HCT116 (cell line): ENCODE measurements around the gene TUBA3D. TPM values are rescaled to one million over a fixed set of nuclear protein-coding genes. Genes with fewer than 3 reads are reported as not detected.
"Not testable (repeated sequence)": the region's sequence is repeated elsewhere in the genome, so short reads cannot be mapped to it uniquely, and the experiment has no call there.

ENCODE experiments used
- ATAC-seq: fragments of 200-7000 bp; cut with Tn5 transposase; 2 replicates; pipeline ENCODE4 v1.9.1; 2020; ENCODE audit warnings: mild to moderate bottlenecking, moderate library complexity
- BruUV-seq: library from RNA; stranded (reverse); fragments of 400-500 nt; replicated peaks from 2 replicates; lab custom pipeline; 2021; lab: Mats Ljungman, UMichigan
- CTCF ChIA-PET: fragments of 300-600 bp; sonication (Branson Sonifier 250); formaldehyde crosslinking; loops from one replicate; lab custom pipeline; 2021; ENCODE audit warnings: antibody characterized with exemption; lab: Charles Lee
- POLR2A ChIA-PET: fragments of 300-600, 350-600 bp; sonication (Branson Sonifier 250); formaldehyde crosslinking; loops from one replicate; lab custom pipeline; 2021; ENCODE audit warnings: antibody characterized with exemption; lab: Charles Lee
- RAD21 ChIA-PET, 2 experiments: fragments of 300-600 bp; sonication (Branson Sonifier 250); formaldehyde crosslinking; loops; one replicate each; lab custom pipeline; 2023; ENCODE audit warnings: low total read pairs in 2 of 2; ENCODE audit not compliant: uncharacterized antibody in 2 of 2, unreplicated experiment in 2 of 2, low non-redundant PET in 1 of 2; lab: Charles Lee
- DNase-seq: peaks from one replicate; pipeline ENCODE4 v3.0.0-alpha.2; 2010; ENCODE audit warnings: low read depth, low spot score
- H2AFZ ChIP-seq: fragments of 200-600 bp; shearing (Covaris generic), sonication (generic); 2 replicates; pipeline ENCODE4 v1.6.1; 2017; ENCODE audit warnings: low read depth, mixed run types, mixed read lengths, antibody characterized with exemption, low read length; ENCODE audit not compliant: poor library complexity, severe bottlenecking
- H3K27ac ChIP-seq: 2 replicates; pipeline ENCODE4 v1.5.1; 2012; ENCODE audit warnings: low read depth, low read length
- H3K27me3 ChIP-seq: fragments of 200-600 bp; sonication (generic); 2 replicates; pipeline ENCODE4 v1.6.1; 2016; ENCODE audit warnings: mixed run types, low read length, mixed read lengths; ENCODE audit not compliant: insufficient read depth
- H3K36me3 ChIP-seq, 2 experiments: fragments of 200-500 bp in 1 of 2; fragments of 200-600 bp in 1 of 2; sonication (Bioruptor generic) in 1 of 2; sonication (generic) in 1 of 2; 2 replicates each; pipeline versions ENCODE4 v1.5.1 to v1.6.1; 2014 to 2016; ENCODE audit warnings: low read length in 2 of 2, inconsistent platforms in 1 of 2, mixed read lengths in 1 of 2, mixed run types in 1 of 2; ENCODE audit not compliant: insufficient read depth in 2 of 2, control insufficient read depth in 1 of 2
- H3K4me1 ChIP-seq, 2 experiments: fragments of 200-600 bp in 1 of 2; sonication (generic) in 1 of 2; 2 replicates each; pipeline versions ENCODE4 v1.5.1 to v1.6.1; 2012 to 2017; ENCODE audit warnings: low read length in 2 of 2, inconsistent platforms in 1 of 2, mild to moderate bottlenecking in 1 of 2, mixed read lengths in 1 of 2, mixed run types in 1 of 2, moderate library complexity in 1 of 2; ENCODE audit not compliant: insufficient read depth in 2 of 2, control insufficient read depth in 1 of 2
- H3K4me2 ChIP-seq: fragments of 200-600 bp; sonication (generic); 2 replicates; pipeline ENCODE4 v1.6.1; 2017; ENCODE audit warnings: mixed run types, low read length, mixed read lengths
- H3K4me3 ChIP-seq, 2 experiments: fragments of 200-600 bp in 1 of 2; sonication (generic) in 1 of 2; replicated peaks in 1 of 2; 2 replicates each; pipeline ENCODE4 v1.5.1; 2011 to 2016; ENCODE audit warnings: low read length in 2 of 2, control low read depth in 1 of 2, low read depth in 1 of 2, mild to moderate bottlenecking in 1 of 2, mixed read lengths in 1 of 2, mixed run types in 1 of 2
- H3K79me2 ChIP-seq: fragments of 200-600 bp; sonication (generic); 2 replicates; pipeline ENCODE4 v1.6.1; 2017; ENCODE audit warnings: mild to moderate bottlenecking, mixed run types, low read length, moderate library complexity, mixed read lengths; ENCODE audit not compliant: insufficient read depth
- H3K9ac ChIP-seq: fragments of 200-600 bp; sonication (generic); 2 replicates; pipeline ENCODE4 v1.6.1; 2016; ENCODE audit warnings: low read length, mixed read lengths
- H3K9me2 ChIP-seq: fragments of 200-600 bp; sonication (generic), shearing (Covaris generic); 2 replicates; pipeline ENCODE4 v1.6.1; 2017; ENCODE audit warnings: mixed run types, mild to moderate bottlenecking, moderate library complexity; ENCODE audit not compliant: insufficient read depth
- H3K9me3 ChIP-seq, 2 experiments: fragments of 200-500 bp in 1 of 2; fragments of 200-600 bp in 1 of 2; sonication (Bioruptor generic) in 1 of 2; sonication (generic) in 1 of 2; 2 replicates each; pipeline ENCODE4 v1.6.1; 2014 to 2017; ENCODE audit warnings: low read length in 2 of 2, mixed read lengths in 2 of 2, inconsistent platforms in 1 of 2, low read depth in 1 of 2, mild to moderate bottlenecking in 1 of 2, mixed run types in 1 of 2, moderate library complexity in 1 of 2; ENCODE audit not compliant: control insufficient read depth in 1 of 2, insufficient read depth in 1 of 2
- H4K20me1 ChIP-seq: fragments of 200-600 bp; sonication (generic), shearing (Covaris generic); 2 replicates; pipeline ENCODE4 v1.6.1; 2017; ENCODE audit warnings: mixed run types, mild to moderate bottlenecking, moderate library complexity; ENCODE audit not compliant: insufficient read depth
- CBX3 ChIP-seq: IDR thresholded peaks from 2 replicates; pipeline ENCODE4 v1.6.1; 2012; ENCODE audit warnings: low read depth
- CTCF ChIP-seq, 3 experiments: fragments of 200-600 bp in 1 of 3; sonication (generic) in 1 of 3; IDR thresholded peaks in 2 of 3; conservative IDR thresholded peaks in 1 of 3; 2 replicates each; pipeline ENCODE4 v1.5.1; 2012 to 2017; ENCODE audit warnings: low read depth in 2 of 3, low read length in 2 of 3, antibody characterized with exemption in 1 of 3, borderline replicate concordance in 1 of 3, control low read depth in 1 of 3, mild to moderate bottlenecking in 1 of 3, mixed read lengths in 1 of 3, mixed run types in 1 of 3, moderate library complexity in 1 of 3; ENCODE audit not compliant: insufficient read depth in 1 of 3
- EGR1 ChIP-seq: IDR thresholded peaks from 2 replicates; pipeline ENCODE4 v1.6.1; 2012; ENCODE audit warnings: low read depth
- ELF1 ChIP-seq: IDR thresholded peaks from 2 replicates; pipeline ENCODE4 v1.6.1; 2012; ENCODE audit warnings: low read depth, borderline replicate concordance
- EZH2phosphoT487 ChIP-seq: fragments of 200-600 bp; IDR thresholded peaks from 2 replicates; pipeline ENCODE4 v1.6.1; 2018; ENCODE audit warnings: antibody characterized with exemption, borderline replicate concordance
- FOSL1 ChIP-seq: IDR thresholded peaks from 2 replicates; pipeline ENCODE4 v1.6.1; 2012; ENCODE audit warnings: low read depth
- MAX ChIP-seq: IDR thresholded peaks from 2 replicates; pipeline ENCODE4 v1.6.1; 2012
- POLR2A ChIP-seq: IDR thresholded peaks from 2 replicates; pipeline ENCODE4 v1.7.0; 2011; ENCODE audit warnings: borderline replicate concordance; ENCODE audit not compliant: insufficient read depth, insufficient read length; ENCODE audit errors: extremely low read depth
- RAD21 ChIP-seq: IDR thresholded peaks from 2 replicates; pipeline ENCODE4 v1.6.1; 2012; ENCODE audit warnings: low read depth, mild to moderate bottlenecking
- REST ChIP-seq: IDR thresholded peaks from 2 replicates; pipeline ENCODE4 v1.6.1; 2012; ENCODE audit warnings: low read depth
- ZBTB33 ChIP-seq: IDR thresholded peaks from 2 replicates; pipeline ENCODE4 v1.6.1; 2011; ENCODE audit warnings: mild to moderate bottlenecking, low read length, moderate library complexity; ENCODE audit not compliant: insufficient replicate concordance; ENCODE audit errors: extremely low read depth
- intact Hi-C: fragments of 100-400 bp; cut with micrococcal nuclease; formaldehyde crosslinking; loops from 2 replicates; pipeline ENCODE4 v1.10.0; 2022
- total RNA-seq: library from RNA; stranded (reverse); gene quantifications from one replicate; pipeline ENCODE4 v1.2.1, GENCODE V29; 2021; ENCODE audit not compliant: unreplicated experiment

The TUBA3D gene
- total RNA-seq, 1 experiment from 2014 or later: not detected

- H3K36me3 ChIP-seq, H3K27me3 ChIP-seq, H3K4me3 ChIP-seq, H3K27ac ChIP-seq, intact Hi-C loops, H3K9me3 ChIP-seq, H3K4me2 ChIP-seq, CTCF ChIA-PET, POLR2A ChIA-PET, H3K9me2 ChIP-seq, H3K9ac ChIP-seq, RAD21 ChIA-PET, DNase-seq, H2AFZ ChIP-seq, H3K4me1 ChIP-seq, H3K79me2 ChIP-seq, BruUV-seq, H4K20me1 ChIP-seq: not testable (repeated sequence)
- ATAC-seq: peak; percentile 64
- peak in 2 of 3 experiments; percentile 29 to 37; a peak in 3 of 6 replicates for TF ChIP-seq CTCF (IDR thresholded peaks at IDR 0.05 in 2 of 3, conservative IDR thresholded peaks at IDR 0.05 in 1 of 3; ENCODE audit: borderline replicate concordance in 1 of 3, insufficient read depth in 1 of 3, low read depth in 2 of 3, low read length in 2 of 3)
- TF ChIP-seq RAD21: peak; percentile 10; the same call in 1 of the 2 replicates
These were observed 40.7 kb downstream of the TUBA3D start for GRCh38 chr2:131516621-131517020.

- no peaks in the 10 kb centered on the region for H3K79me2 ChIP-seq
- H3K4me1 ChIP-seq: no peaks in the 10 kb centered on the region
- no peak for ATAC-seq
- H4K20me1 ChIP-seq: no peaks in the 10 kb centered on the region
- no peaks in the 10 kb centered on the region for H3K36me3 ChIP-seq
- DNase-seq: no peak
- H3K27ac ChIP-seq: no peak overlapping the region
- intact Hi-C loops: no loop called here
- H3K27me3 ChIP-seq: no peaks in the 10 kb centered on the region
- H3K4me3 ChIP-seq: no peak overlapping the region
- no peaks in the 10 kb centered on the region for H3K9me2 ChIP-seq
- H3K9me3 ChIP-seq: no peaks in the 10 kb centered on the region
- BruUV-seq: no TSS peak
- no peak overlapping the region for H3K9ac ChIP-seq
- POLR2A ChIA-PET: no interaction called here
- CTCF ChIA-PET: no interaction called here
- H2AFZ ChIP-seq: no peak overlapping the region
- RAD21 ChIA-PET: no interaction called here
- no peak overlapping the region for H3K4me2 ChIP-seq
- TF ChIP-seq FOSL1: no peak
- no peak for TF ChIP-seq ELF1
- no peak for TF ChIP-seq CBX3
- no peak for TF ChIP-seq MAX
- TF ChIP-seq POLR2A: no peak
- no peak for TF ChIP-seq EZH2phosphoT487
- no peak for TF ChIP-seq ZBTB33
- no peak for TF ChIP-seq RAD21
- no peak for TF ChIP-seq REST
- TF ChIP-seq EGR1: no peak
These were observed 41.4 kb downstream of the TUBA3D start for GRCh38 chr2:131517106-131517831.
